ENCODE data around the gene SELE.

GRCh38 chr1:169745015-169745861, 11.4 kb upstream of the SELE start:
- no peak for TF ChIP-seq EZH2 (IDR thresholded peaks at IDR 0.05; ENCODE audit: insufficient read depth, poor library complexity, severe bottlenecking)
- TF ChIP-seq EZH2phosphoT487 (IDR thresholded peaks at IDR 0.05; ENCODE audit: insufficient read depth, low read depth), result no peak
